ENCODE data around the gene THADA. TPM values are rescaled to one million over a fixed set of nuclear protein-coding genes. Genes with fewer than 3 reads are reported as not detected.

The THADA gene
- total and polyA plus RNA-seq, 2 donors (not counting 1 experiment from before 2014, with no cell fraction given), result 9.2 to 36.2 TPM

DNA sequence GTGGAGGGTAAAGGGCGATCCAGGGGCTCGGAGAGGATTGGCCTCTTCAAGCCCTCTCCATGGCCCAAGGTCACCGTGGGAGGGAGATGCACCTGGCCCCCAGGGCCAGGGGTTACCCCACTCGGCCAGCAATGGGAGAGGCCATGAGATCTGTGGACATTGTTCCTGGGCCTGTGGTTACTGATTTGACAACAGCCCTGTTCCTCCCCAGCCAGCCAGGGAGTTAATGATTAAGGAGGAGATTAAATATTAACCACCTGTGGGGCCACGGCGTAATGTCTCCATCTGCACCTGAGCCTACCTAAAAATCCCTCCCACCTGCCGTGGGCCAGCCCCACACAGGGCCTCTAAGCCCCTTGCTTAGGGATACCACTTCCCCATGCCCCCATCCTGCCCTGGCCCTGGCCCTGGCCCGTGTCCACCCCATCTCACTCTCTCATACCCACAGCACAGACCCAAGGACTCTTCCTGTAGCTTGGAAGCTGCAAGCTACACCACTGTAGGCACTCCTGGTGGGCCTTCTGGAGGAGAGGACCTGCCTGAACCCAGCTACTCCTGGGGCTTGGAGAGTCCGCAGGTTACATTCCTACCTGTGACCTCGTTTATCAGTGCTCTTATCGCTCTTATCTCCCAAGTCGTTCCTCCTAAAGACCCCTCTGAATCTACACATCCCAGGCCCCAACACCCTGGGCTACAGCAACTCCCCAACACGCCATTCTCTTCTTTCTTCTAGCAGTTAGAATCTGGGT is 401.5 kb downstream of the THADA start:
- Histone ChIP-seq H3K4me3 (replicated peaks in 1 of 4; ENCODE audit: control extremely low read depth in 1 of 4, insufficient read depth in 1 of 4, low read depth in 3 of 4, low read length in 4 of 4) (no peak overlapping the region), H4K20me1 (ENCODE audit: control insufficient read depth, extremely low read depth, insufficient read depth, low read length) (no peaks in the 10 kb centered on the region), H3K79me2 (ENCODE audit: control insufficient read depth, insufficient read depth, low read length) (no peaks in the 10 kb centered on the region), H3K4me2 (ENCODE audit: extremely low read depth, insufficient read depth, low read length) (no peak overlapping the region), H3K36me3 (ENCODE audit: control insufficient read depth, insufficient read depth, low read length) (no peaks in the 10 kb centered on the region), H3K9me3 (ENCODE audit: control insufficient read depth, insufficient read depth, low read depth, low read length) (no peaks in the 10 kb centered on the region), H2AFZ (ENCODE audit: low read length) (no peak overlapping the region), H3K27ac (ENCODE audit: insufficient read depth, low read length) (no peak overlapping the region), H3K9ac (ENCODE audit: insufficient read depth, low read length) (no peak overlapping the region), H3K4me1 (ENCODE audit: control insufficient read depth, extremely low read depth, insufficient read depth, low read length) (no peaks in the 10 kb centered on the region), H3K27me3 (ENCODE audit: control insufficient read depth, insufficient read depth, low read length) (no peaks in the 10 kb centered on the region)
- no peak for TF ChIP-seq EZH2 (IDR thresholded peaks at IDR 0.05; ENCODE audit: low read length, missing control alignments)
- TF ChIP-seq, protein P1, sequence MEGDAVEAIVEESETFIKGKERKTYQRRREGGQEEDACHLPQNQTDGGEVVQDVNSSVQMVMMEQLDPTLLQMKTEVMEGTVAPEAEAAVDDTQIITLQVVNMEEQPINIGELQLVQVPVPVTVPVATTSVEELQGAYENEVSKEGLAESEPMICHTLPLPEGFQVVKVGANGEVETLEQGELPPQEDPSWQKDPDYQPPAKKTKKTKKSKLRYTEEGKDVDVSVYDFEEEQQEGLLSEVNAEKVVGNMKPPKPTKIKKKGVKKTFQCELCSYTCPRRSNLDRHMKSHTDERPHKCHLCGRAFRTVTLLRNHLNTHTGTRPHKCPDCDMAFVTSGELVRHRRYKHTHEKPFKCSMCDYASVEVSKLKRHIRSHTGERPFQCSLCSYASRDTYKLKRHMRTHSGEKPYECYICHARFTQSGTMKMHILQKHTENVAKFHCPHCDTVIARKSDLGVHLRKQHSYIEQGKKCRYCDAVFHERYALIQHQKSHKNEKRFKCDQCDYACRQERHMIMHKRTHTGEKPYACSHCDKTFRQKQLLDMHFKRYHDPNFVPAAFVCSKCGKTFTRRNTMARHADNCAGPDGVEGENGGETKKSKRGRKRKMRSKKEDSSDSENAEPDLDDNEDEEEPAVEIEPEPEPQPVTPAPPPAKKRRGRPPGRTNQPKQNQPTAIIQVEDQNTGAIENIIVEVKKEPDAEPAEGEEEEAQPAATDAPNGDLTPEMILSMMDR (conservative IDR thresholded peaks at IDR 0.05 in 1 of 2, IDR thresholded peaks at IDR 0.05 in 1 of 2; ENCODE audit: low read depth in 1 of 2, low read length in 2 of 2), result no peak
- no peak for DNase-seq (ENCODE audit: low read depth in 2 of 2)

DNA sequence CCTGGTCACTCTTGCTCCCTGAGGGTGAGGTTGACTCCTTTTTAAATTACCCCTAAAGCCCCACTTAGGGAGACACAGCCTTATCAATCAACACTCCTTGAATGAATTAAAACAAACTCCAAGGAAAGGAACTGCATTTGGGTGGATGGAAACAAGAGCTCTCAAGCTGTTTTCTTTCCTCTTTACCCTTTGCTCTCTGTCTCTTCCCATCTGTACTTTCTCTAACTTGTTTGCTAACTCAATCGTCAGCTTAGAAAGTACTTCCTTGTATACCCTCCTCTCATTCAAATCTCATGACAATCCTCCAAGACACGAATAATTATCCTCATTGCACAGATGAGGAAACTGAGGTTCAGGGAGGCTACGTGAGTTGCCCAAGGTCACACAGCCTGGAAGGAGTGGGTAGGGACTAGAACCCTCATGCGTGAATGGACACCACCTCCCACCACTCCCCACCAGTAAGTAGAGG is 402.2 kb downstream of the THADA start:
- Histone ChIP-seq H3K9ac (ENCODE audit: insufficient read depth, low read length) (no peak overlapping the region), H3K36me3 (ENCODE audit: control insufficient read depth, insufficient read depth, low read length) (no peaks in the 10 kb centered on the region), H3K79me2 (ENCODE audit: control insufficient read depth, insufficient read depth, low read length) (no peaks in the 10 kb centered on the region), H4K20me1 (ENCODE audit: control insufficient read depth, extremely low read depth, insufficient read depth, low read length) (no peaks in the 10 kb centered on the region), H3K4me1 (ENCODE audit: control insufficient read depth, extremely low read depth, insufficient read depth, low read length) (no peaks in the 10 kb centered on the region), H3K9me3 (ENCODE audit: control insufficient read depth, insufficient read depth, low read depth, low read length) (no peaks in the 10 kb centered on the region), H2AFZ (ENCODE audit: low read length) (no peak overlapping the region), H3K27ac (ENCODE audit: insufficient read depth, low read length) (no peak overlapping the region), H3K27me3 (ENCODE audit: control insufficient read depth, insufficient read depth, low read length) (no peaks in the 10 kb centered on the region), H3K4me3 (replicated peaks in 1 of 4; ENCODE audit: control extremely low read depth in 1 of 4, insufficient read depth in 1 of 4, low read depth in 3 of 4, low read length in 4 of 4) (no peak overlapping the region), H3K4me2 (ENCODE audit: extremely low read depth, insufficient read depth, low read length) (no peak overlapping the region)
- no peak for DNase-seq (ENCODE audit: low read depth in 2 of 2)
- TF ChIP-seq EZH2 (IDR thresholded peaks at IDR 0.05; ENCODE audit: low read length, missing control alignments), result no peak

DNA sequence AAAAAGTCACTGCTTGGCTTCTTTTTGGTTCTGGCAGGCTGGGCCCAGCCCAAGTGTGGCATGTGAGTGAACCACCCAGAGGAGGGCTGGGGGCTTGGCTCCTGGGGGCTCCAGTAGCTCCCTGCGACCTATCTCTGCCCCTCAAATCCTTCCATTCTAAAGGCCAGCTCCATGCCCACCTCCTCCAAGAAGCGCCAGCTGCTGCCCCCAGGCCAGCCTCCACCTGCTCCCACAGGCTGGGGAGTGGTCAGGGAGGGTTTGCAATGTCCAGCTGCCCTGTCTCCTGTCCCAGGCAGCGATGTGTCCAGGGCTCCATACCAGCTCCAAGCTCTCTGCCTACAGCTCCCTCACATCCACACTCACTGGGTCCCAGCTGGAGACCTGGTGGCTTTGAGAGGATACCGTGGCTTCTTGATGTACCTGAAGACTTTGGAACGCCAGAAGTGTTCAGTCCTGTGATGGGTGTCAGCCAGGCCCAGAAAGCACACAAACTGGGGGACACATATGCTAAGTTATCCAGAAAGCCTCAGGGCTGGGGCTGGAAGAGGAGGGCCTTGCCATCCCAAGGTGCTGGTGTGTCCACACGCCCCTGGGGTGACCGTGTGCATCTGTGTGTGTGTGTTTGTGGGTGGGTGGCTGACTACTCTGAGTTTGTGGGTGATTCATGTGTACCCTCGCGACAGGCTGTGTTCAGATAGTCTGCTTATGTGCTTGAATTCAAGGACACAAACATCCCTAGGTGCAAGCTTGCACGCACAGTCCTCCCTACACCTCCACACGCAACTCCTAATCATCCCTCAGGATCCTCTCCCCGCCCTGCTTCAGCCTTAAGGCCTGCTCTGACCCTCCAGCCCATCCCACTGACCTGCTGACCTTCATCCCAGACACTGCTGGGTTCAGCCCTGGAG is 402.8 kb downstream of the THADA start:
- H3K79me2 ChIP-seq (ENCODE audit: control insufficient read depth, insufficient read depth, low read length), result no peaks in the 10 kb centered on the region
- H2AFZ ChIP-seq (ENCODE audit: low read length), result no peak overlapping the region
- H3K9me3 ChIP-seq (ENCODE audit: control insufficient read depth, insufficient read depth, low read depth, low read length), result no peaks in the 10 kb centered on the region
- H3K27ac ChIP-seq (ENCODE audit: insufficient read depth, low read length), result no peak overlapping the region
- no peaks in the 10 kb centered on the region for H3K4me1 ChIP-seq (ENCODE audit: control insufficient read depth, extremely low read depth, insufficient read depth, low read length)
- no peak overlapping the region for H3K4me2 ChIP-seq (ENCODE audit: extremely low read depth, insufficient read depth, low read length)
- H3K27me3 ChIP-seq (ENCODE audit: control insufficient read depth, insufficient read depth, low read length), result no peaks in the 10 kb centered on the region
- no peak for DNase-seq (ENCODE audit: low read depth in 2 of 2)
- H4K20me1 ChIP-seq (ENCODE audit: control insufficient read depth, extremely low read depth, insufficient read depth, low read length), result no peaks in the 10 kb centered on the region
- H3K9ac ChIP-seq (ENCODE audit: insufficient read depth, low read length), result no peak overlapping the region
- TF ChIP-seq EZH2 (IDR thresholded peaks at IDR 0.05; ENCODE audit: low read length, missing control alignments), result no peak
- TF ChIP-seq, protein P1 (conservative IDR thresholded peaks at IDR 0.05 in 1 of 2, IDR thresholded peaks at IDR 0.05 in 1 of 2; ENCODE audit: low read depth in 1 of 2, low read length in 2 of 2), result no peak
- H3K4me3 ChIP-seq (replicated peaks in 1 of 4; ENCODE audit: control extremely low read depth in 1 of 4, insufficient read depth in 1 of 4, low read depth in 3 of 4, low read length in 4 of 4), result no peak overlapping the region
- H3K36me3 ChIP-seq (ENCODE audit: control insufficient read depth, insufficient read depth, low read length), result no peaks in the 10 kb centered on the region
